SK-N-SH (cell line): ENCODE data around the gene SPRED2.

Experiments used
- JUND ChIP-seq: IDR thresholded peaks from 2 replicates; pipeline ENCODE4 v1.4.0; 2012
- TAF1 ChIP-seq: IDR thresholded peaks from 2 replicates; pipeline ENCODE4 v1.6.1; 2012; ENCODE audit warnings: low read depth, mild to moderate bottlenecking, low read length, moderate library complexity, borderline replicate concordance
- TEAD4 ChIP-seq: IDR thresholded peaks from 2 replicates; pipeline ENCODE4 v1.4.0; 2012; ENCODE audit warnings: mild to moderate bottlenecking, borderline replicate concordance; ENCODE audit not compliant: insufficient read depth
- YY1 ChIP-seq: IDR thresholded peaks from 2 replicates; pipeline ENCODE4 v1.4.0; 2012; ENCODE audit warnings: low read depth, mild to moderate bottlenecking

- TF ChIP-seq TAF1 = no peak
- TF ChIP-seq JUND = no peak
- no peak for TF ChIP-seq TEAD4
- TF ChIP-seq YY1 = no peak
Measured at GRCh38 chr2:65478498-65479135, 46.2 kb upstream of the SPRED2 start.
